ENCODE data around the gene ZNF716. TPM values are rescaled to one million over a fixed set of nuclear protein-coding genes. Genes with fewer than 3 reads are reported as not detected.
"Not testable (repeated sequence)": the region's sequence is repeated elsewhere in the genome, so short reads cannot be mapped to it uniquely, and the experiment has no call there.

Gene ZNF716
- not detected in 2 replicates for total RNA-seq
- long read RNA-seq, result 0 reads

GRCh38 chr7:57449904-57450303 lies at the start of gene ZNF716:
Gene ZNF716, plus strand, starts transcription at chr7:57450177. Its CDS starts 112 bp downstream, at chr7:57450289.
- Mint-ChIP-seq H3K4me3 (no peak within 1 kb of the TSS), H3K27me3 (ENCODE audit: low read depth) (no peaks in the 10 kb centered on the region)
- no peak for TF ChIP-seq CTCF (conservative IDR thresholded peaks at IDR 0.05)

GRCh38 chr7:57400531-57401155 lies 49.3 kb upstream of the ZNF716 start:
- Mint-ChIP-seq H3K9me3 (peaks cover 11% of the 10 kb centered on the region), H3K36me3 (ENCODE audit: low read depth) (peaks cover 6% of the 10 kb centered on the region), H3K4me3 (no peak overlapping the region), H3K27ac (ENCODE audit: unreplicated experiment) (no peak overlapping the region), H3K27me3 (ENCODE audit: low read depth) (no peaks in the 10 kb centered on the region), H3K4me1 (no peaks in the 10 kb centered on the region)
- no peak for TF ChIP-seq CTCF (conservative IDR thresholded peaks at IDR 0.05)
- DNase-seq (ENCODE audit: low read depth, low spot score), result no peak

More at GRCh38 chr7:57449904-57450303, at the start of gene ZNF716:
- no peak for DNase-seq (ENCODE audit: low read depth, low spot score)
- Mint-ChIP-seq H3K27ac (ENCODE audit: unreplicated experiment) (no peak within 1 kb of the TSS), H3K4me1 (no peaks in the 10 kb centered on the region), H3K36me3 (ENCODE audit: low read depth) (no peaks in the 10 kb centered on the region), H3K9me3 (peaks cover under 1% of the 10 kb centered on the region)

GRCh38 chr7:57403051-57403450 lies 46.9 kb upstream of the ZNF716 start:
- H3K9me3 Mint-ChIP-seq; H3K4me1 Mint-ChIP-seq; H3K4me3 Mint-ChIP-seq; H3K36me3 Mint-ChIP-seq (ENCODE audit: low read depth); H3K27ac Mint-ChIP-seq (ENCODE audit: unreplicated experiment); DNase-seq (ENCODE audit: low read depth, low spot score); H3K27me3 Mint-ChIP-seq (ENCODE audit: low read depth): not testable (repeated sequence)

- TF ChIP-seq CTCF (conservative IDR thresholded peaks at IDR 0.05), result no peak
- Mint-ChIP-seq H3K36me3 (ENCODE audit: low read depth) (peaks cover 6% of the 10 kb centered on the region), H3K4me3 (no peak overlapping the region), H3K27ac (ENCODE audit: unreplicated experiment) (no peak overlapping the region), H3K27me3 (ENCODE audit: low read depth) (no peaks in the 10 kb centered on the region), H3K4me1 (no peaks in the 10 kb centered on the region), H3K9me3 (peaks cover 7% of the 10 kb centered on the region)
- no peak for DNase-seq (ENCODE audit: low read depth, low spot score)
Observed at GRCh38 chr7:57403601-57404342, 46.2 kb upstream of the ZNF716 start.

GRCh38 chr7:57404343-57404966 lies 45.5 kb upstream of the ZNF716 start:
- Mint-ChIP-seq H3K27ac (ENCODE audit: unreplicated experiment) (no peak overlapping the region), H3K9me3 (peaks cover 10% of the 10 kb centered on the region), H3K36me3 (ENCODE audit: low read depth) (peaks cover 9% of the 10 kb centered on the region), H3K4me1 (no peaks in the 10 kb centered on the region), H3K4me3 (no peak overlapping the region), H3K27me3 (ENCODE audit: low read depth) (no peaks in the 10 kb centered on the region)
- DNase-seq (ENCODE audit: low read depth, low spot score), result no peak
- no peak for TF ChIP-seq CTCF (conservative IDR thresholded peaks at IDR 0.05)

Data from neural crest cell (in vitro differentiated cells).